HepG2 (cell line): ENCODE measurements around the gene EPO. TPM values are rescaled to one million over a fixed set of nuclear protein-coding genes. Genes with fewer than 3 reads are reported as not detected.

ENCODE experiments used
- HMGXB3 ChIP-seq: sonication (generic); formaldehyde crosslinking; IDR thresholded peaks from 2 replicates; pipeline ENCODE4 v1.4.0; 2020; ENCODE audit warnings: missing genetic modification reagents, borderline replicate concordance
- MBNL3 ChIP-seq: fragments of 250-450 bp; sonication (Bioruptor Pico); conservative IDR thresholded peaks from 2 replicates; pipeline ENCODE4 v1.8.0; 2022; ENCODE audit warnings: mild to moderate bottlenecking, inconsistent platforms
- MTA1 ChIP-seq: sonication (generic); formaldehyde crosslinking; IDR thresholded peaks from 2 replicates; pipeline ENCODE4 v1.4.0; 2020; ENCODE audit warnings: missing genetic modification reagents, mild to moderate bottlenecking, borderline replicate concordance
- NFKBIZ ChIP-seq: IDR thresholded peaks from 2 replicates; pipeline ENCODE4 v1.6.1; 2018; ENCODE audit warnings: missing genetic modification reagents, missing compliant biosample characterization
- ZBTB20 ChIP-seq: sonication (generic); formaldehyde crosslinking; IDR thresholded peaks from 2 replicates; pipeline ENCODE4 v1.8.1; 2023; ENCODE audit warnings: missing genetic modification reagents, low read depth, mild to moderate bottlenecking, borderline replicate concordance
- ZBTB4 ChIP-seq: sonication (generic); formaldehyde crosslinking; IDR thresholded peaks from 2 replicates; pipeline ENCODE4 v1.4.0; 2020; ENCODE audit warnings: missing genetic modification reagents, mild to moderate bottlenecking, borderline replicate concordance
- ZGPAT ChIP-seq: IDR thresholded peaks from 2 replicates; pipeline ENCODE4 v1.6.1; 2016; ENCODE audit warnings: mild to moderate bottlenecking
- ZKSCAN1 ChIP-seq: fragments of 150-350 bp; IDR thresholded peaks from 2 replicates; pipeline ENCODE4 v1.6.1; 2014; ENCODE audit warnings: low read length
- ZNF609 ChIP-seq: sonication (generic); formaldehyde crosslinking; IDR thresholded peaks from 2 replicates; pipeline ENCODE4 v1.4.0; 2020; ENCODE audit warnings: mild to moderate bottlenecking, missing genetic modification reagents, borderline replicate concordance
- ZNF670 ChIP-seq: sonication (generic); formaldehyde crosslinking; IDR thresholded peaks from 2 replicates; pipeline ENCODE4 v1.8.0; 2022; ENCODE audit warnings: mild to moderate bottlenecking, missing genetic modification reagents, borderline replicate concordance
- polyA plus RNA-seq, 8 experiments: library from polyadenylated mRNA; depleted of rRNA in 3 of 8; stranded (reverse) in 7 of 8; unstranded in 1 of 8; fragments of >200 nt; fragmentation: Illumina TruSeq in 4 of 8; extraction: Trizol in 4 of 8; gene quantifications; 2 replicates each; pipeline versions ENCODE4 v1.2.1 to v1.2.3, GENCODE V29; 2011 to 2016; ENCODE audit warnings: low read depth in 4 of 8, missing spikeins in 1 of 8, mixed read lengths in 1 of 8; ENCODE audit not compliant: insufficient read depth in 1 of 8
- total RNA-seq, 5 experiments: library from RNA; depleted of rRNA; stranded (reverse); fragments of >200 nt; fragmentation: Illumina TruSeq; extraction: Trizol; gene quantifications; 2 replicates each; pipeline ENCODE4 v1.2.3, GENCODE V29; 2016; ENCODE audit warnings: low read depth in 1 of 5

EPO gene
- total and polyA plus RNA-seq, 2 of the 13 experiments (the other 11 are each of a cell fraction or from before 2014, with no cell fraction given), result 10.3 to 25.7 TPM

- TF ChIP-seq HMGXB3 (no peak), ZNF670 (CRISPR knock-in tag) (0 out of 2 replicates have a peak, but pooled peaks have one; percentile 63), ZGPAT (peak; percentile 84), MTA1 (CRISPR knock-in tag) (no peak), ZNF609 (CRISPR knock-in tag) (peak; percentile 10; the same call in 1 of the 2 replicates), NFKBIZ (CRISPR knock-in tag) (peak; percentile 54), MBNL3 (CRISPR knock-in tag) (no peak), ZBTB4 (CRISPR knock-in tag) (no peak), ZKSCAN1 (0 out of 2 replicates have a peak, but pooled peaks have one; percentile 30), ZBTB20 (CRISPR knock-in tag) (no peak)
These were observed 46.8 kb upstream of the EPO start, which contains the start of gene GNB2 (continued) for GRCh38 chr7:100673302-100673941.
